Smooth muscle cell (in vitro differentiated cells): ENCODE results near the gene NCK1. TPM values are rescaled to one million over a fixed set of nuclear protein-coding genes. Genes with fewer than 3 reads are reported as not detected.

Experiments used
- DNase-seq: peaks from one replicate; lab custom pipeline; 2025; ENCODE audit not compliant: unreplicated experiment; lab: John Stamatoyannopoulos, UW
- H2AFZ ChIP-seq: fragments of 200-600 bp; sonication (generic); 2 replicates; pipeline ENCODE4 v1.6.0; 2016; ENCODE audit warnings: antibody characterized with exemption, low read depth, mild to moderate bottlenecking
- H3F3A ChIP-seq: fragments of 200-600 bp; sonication (generic); 2 replicates; pipeline ENCODE4 v1.6.0; 2017; ENCODE audit warnings: antibody characterized with exemption, low read depth
- H3K27ac ChIP-seq: fragments of 200-600 bp; sonication (generic); 2 replicates; pipeline ENCODE4 v1.5.1; 2016; ENCODE audit warnings: low read depth, mild to moderate bottlenecking
- H3K27me3 ChIP-seq: fragments of 200-600 bp; sonication (generic); 2 replicates; pipeline ENCODE4 v1.6.1; 2016; ENCODE audit warnings: low read depth, mild to moderate bottlenecking
- H3K36me3 ChIP-seq: fragments of 200-600 bp; sonication (generic); 2 replicates; pipeline ENCODE4 v1.5.1; 2016; ENCODE audit warnings: low read depth
- H3K4me1 ChIP-seq: fragments of 200-600 bp; sonication (generic); 2 replicates; pipeline ENCODE4 v1.5.1; 2016; ENCODE audit warnings: low read depth
- H3K4me2 ChIP-seq: fragments of 200-600 bp; sonication (generic); 2 replicates; pipeline ENCODE4 v1.6.0; 2016; ENCODE audit warnings: mild to moderate bottlenecking
- H3K4me3 ChIP-seq: fragments of 200-600 bp; sonication (generic); 2 replicates; pipeline ENCODE4 v1.5.1; 2016; ENCODE audit warnings: mild to moderate bottlenecking
- H3K79me2 ChIP-seq: fragments of 200-600 bp; sonication (generic); 2 replicates; pipeline ENCODE4 v1.6.0; 2016; ENCODE audit warnings: low read depth, mild to moderate bottlenecking
- H3K9ac ChIP-seq: fragments of 200-600 bp; sonication (generic); 2 replicates; pipeline ENCODE4 v1.6.0; 2016; ENCODE audit warnings: low read depth
- H3K9me3 ChIP-seq: fragments of 200-600 bp; sonication (generic); replicated peaks from 2 replicates; pipeline ENCODE4 v1.5.1; 2016; ENCODE audit warnings: low read depth
- H4K20me1 ChIP-seq: fragments of 200-600 bp; sonication (generic); 2 replicates; pipeline ENCODE4 v1.6.0; 2016; ENCODE audit warnings: low read depth
- WGBS: methylation state at CpG from one replicate; pipeline ENCODE4 v1.1.7; 2016; ENCODE audit warnings: low lambda C conversion rate; 5-methylcytosine and 5-hydroxymethylcytosine counted together
- polyA plus RNA-seq: library from polyadenylated mRNA; unstranded; fragments of >200 nt; fragmentation: Nextera tagmentation; extraction: Ambion mirVana; gene quantifications from 2 replicates; pipeline ENCODE4 v1.2.1, GENCODE V29; 2016
- total RNA-seq: library from RNA; depleted of rRNA; stranded (reverse); fragments of >200 nt; gene quantifications from 2 replicates; pipeline ENCODE4 v1.2.3, GENCODE V29; 2014
- TF ChIP-seq, protein P1 (sequence below): fragments of 200-600 bp; sonication (generic); IDR thresholded peaks from 2 replicates; pipeline ENCODE4 v1.5.1; 2017; ENCODE audit warnings: borderline replicate concordance, mild to moderate bottlenecking, antibody characterized with exemption; ENCODE audit not compliant: insufficient read depth, poor library complexity, severe bottlenecking

The NCK1 gene
- total and polyA plus RNA-seq, 2 experiments from 2014 or later = 21.1 to 41.8 TPM

- Histone ChIP-seq H3K27me3 (no peaks in the 10 kb centered on the region), H3K36me3 (no peaks in the 10 kb centered on the region), H3K9me3 (no peaks in the 10 kb centered on the region), H3F3A (no peaks in the 10 kb centered on the region), H4K20me1 (no peaks in the 10 kb centered on the region), H3K9ac (no peak overlapping the region), H3K4me1 (no peaks in the 10 kb centered on the region), H3K27ac (no peak overlapping the region), H3K79me2 (no peaks in the 10 kb centered on the region), H3K4me3 (no peak overlapping the region), H2AFZ (no peak overlapping the region), H3K4me2 (no peak overlapping the region)
- 87% methylated on average over 2 of the region's 2 CpGs for WGBS
- DNase-seq = no peak
- TF ChIP-seq, protein P1, sequence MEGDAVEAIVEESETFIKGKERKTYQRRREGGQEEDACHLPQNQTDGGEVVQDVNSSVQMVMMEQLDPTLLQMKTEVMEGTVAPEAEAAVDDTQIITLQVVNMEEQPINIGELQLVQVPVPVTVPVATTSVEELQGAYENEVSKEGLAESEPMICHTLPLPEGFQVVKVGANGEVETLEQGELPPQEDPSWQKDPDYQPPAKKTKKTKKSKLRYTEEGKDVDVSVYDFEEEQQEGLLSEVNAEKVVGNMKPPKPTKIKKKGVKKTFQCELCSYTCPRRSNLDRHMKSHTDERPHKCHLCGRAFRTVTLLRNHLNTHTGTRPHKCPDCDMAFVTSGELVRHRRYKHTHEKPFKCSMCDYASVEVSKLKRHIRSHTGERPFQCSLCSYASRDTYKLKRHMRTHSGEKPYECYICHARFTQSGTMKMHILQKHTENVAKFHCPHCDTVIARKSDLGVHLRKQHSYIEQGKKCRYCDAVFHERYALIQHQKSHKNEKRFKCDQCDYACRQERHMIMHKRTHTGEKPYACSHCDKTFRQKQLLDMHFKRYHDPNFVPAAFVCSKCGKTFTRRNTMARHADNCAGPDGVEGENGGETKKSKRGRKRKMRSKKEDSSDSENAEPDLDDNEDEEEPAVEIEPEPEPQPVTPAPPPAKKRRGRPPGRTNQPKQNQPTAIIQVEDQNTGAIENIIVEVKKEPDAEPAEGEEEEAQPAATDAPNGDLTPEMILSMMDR = no peak
These were observed 126.6 kb downstream of the NCK1 start for GRCh38 chr3:136988651-136989050.

DNA sequence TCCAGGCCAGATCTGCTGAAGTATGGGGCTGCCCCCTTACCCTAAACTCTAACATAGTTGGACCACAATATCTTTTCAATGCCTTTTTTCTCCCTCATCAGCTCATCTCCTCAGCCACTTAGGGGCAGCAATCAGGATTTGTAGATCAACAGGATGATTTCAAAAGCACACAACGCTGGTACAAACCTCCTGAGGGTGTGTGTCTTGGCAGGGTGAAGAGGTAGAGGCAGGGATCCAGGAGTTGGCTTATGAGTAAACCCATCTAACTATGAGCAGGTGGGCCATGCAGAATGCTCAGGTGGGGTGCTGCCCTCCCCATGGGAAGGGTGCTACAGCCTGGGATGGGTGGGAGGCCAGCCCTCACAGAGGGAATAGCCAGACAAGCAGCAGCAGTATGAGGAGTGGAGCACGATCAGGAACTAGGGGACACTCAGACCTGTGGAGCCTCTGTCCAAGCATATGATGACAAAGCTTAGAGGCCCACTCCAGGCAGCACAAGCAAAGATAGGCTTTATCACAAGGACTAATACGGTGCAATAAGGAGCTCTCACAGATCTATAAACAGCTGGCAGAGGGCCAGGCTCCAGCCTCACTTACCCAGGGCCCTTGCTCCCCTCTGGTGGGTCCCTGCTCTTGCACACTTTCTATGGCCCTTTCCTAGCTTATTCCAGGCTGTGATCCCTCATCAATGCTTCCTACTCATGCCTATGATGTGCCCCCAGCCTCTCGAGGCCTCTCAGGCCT, 127.9 kb downstream of the NCK1 start:
- Histone ChIP-seq H3K4me1 (no peaks in the 10 kb centered on the region), H3K9ac (no peak overlapping the region), H3K27me3 (no peaks in the 10 kb centered on the region), H3K79me2 (no peaks in the 10 kb centered on the region), H3K9me3 (no peaks in the 10 kb centered on the region), H2AFZ (no peak overlapping the region), H4K20me1 (no peaks in the 10 kb centered on the region), H3K4me3 (no peak overlapping the region), H3K27ac (no peak overlapping the region), H3K36me3 (no peaks in the 10 kb centered on the region), H3F3A (peaks cover 1% of the 10 kb centered on the region), H3K4me2 (no peak overlapping the region)
- TF ChIP-seq, protein P1 = no peak
- DNase-seq = no peak
- WGBS = 85% methylated on average over 4 of the region's 4 CpGs

DNA sequence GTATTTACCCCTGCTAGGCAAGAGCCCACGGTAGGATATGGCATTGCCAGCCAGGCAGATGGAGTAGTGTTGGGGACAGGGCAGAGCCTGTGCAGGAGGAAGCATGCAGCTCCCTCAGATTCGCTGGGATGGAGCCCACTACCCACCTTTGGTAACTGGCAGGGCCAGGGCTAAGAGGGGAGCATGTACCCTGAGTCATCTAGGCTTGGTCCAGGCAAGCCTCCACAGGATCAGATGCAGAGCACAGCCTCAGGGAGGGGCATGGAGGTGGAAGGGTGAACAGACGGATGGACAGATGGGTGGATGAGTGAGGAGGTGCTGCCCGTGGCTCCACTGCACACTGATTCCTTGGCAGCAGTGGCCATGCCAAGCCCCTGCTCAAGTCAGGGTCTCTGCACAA, 128.8 kb downstream of the NCK1 start:
- Histone ChIP-seq H3K9ac (no peak overlapping the region), H3K79me2 (no peaks in the 10 kb centered on the region), H3K36me3 (no peaks in the 10 kb centered on the region), H3K4me2 (no peak overlapping the region), H3K27me3 (no peaks in the 10 kb centered on the region), H3K9me3 (no peaks in the 10 kb centered on the region), H3F3A (peaks cover 6% of the 10 kb centered on the region), H3K27ac (no peak overlapping the region), H2AFZ (no peak overlapping the region), H4K20me1 (no peaks in the 10 kb centered on the region), H3K4me3 (no peak overlapping the region), H3K4me1 (no peaks in the 10 kb centered on the region)
- no peak for DNase-seq
- 99% methylated on average over 4 of the region's 4 CpGs for WGBS
- TF ChIP-seq, protein P1 = no peak

DNA sequence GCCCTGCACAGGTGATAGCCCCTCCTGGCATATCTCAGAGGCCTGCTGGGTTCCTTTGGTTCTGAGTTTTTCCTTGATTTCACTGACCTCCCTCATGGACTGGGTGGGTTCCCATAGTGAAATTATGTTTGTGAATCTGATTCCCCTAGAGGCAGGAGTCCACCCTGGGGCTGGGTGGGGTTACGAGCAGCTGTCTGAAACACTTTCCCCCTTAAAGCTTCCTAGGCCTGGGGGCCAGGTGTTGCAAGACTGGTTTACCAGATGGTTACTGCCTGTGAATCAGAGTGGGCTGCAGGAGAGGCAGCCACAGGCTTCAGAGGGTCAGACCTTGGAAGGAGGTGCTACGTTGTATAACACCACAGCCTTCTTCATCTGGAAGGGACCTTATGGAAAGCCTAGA, 130.1 kb downstream of the NCK1 start:
- H3K36me3 ChIP-seq = no peaks in the 10 kb centered on the region
- no peak overlapping the region for H3K4me3 ChIP-seq
- TF ChIP-seq, protein P1 = no peak
- no peaks in the 10 kb centered on the region for H3K9me3 ChIP-seq
- WGBS = 93% methylated on average over 2 of the region's 2 CpGs
- no peak for DNase-seq
- no peaks in the 10 kb centered on the region for H4K20me1 ChIP-seq
- H2AFZ ChIP-seq = no peak overlapping the region
- H3K4me2 ChIP-seq = no peak overlapping the region
- H3F3A ChIP-seq = peaks cover 6% of the 10 kb centered on the region
- H3K4me1 ChIP-seq = no peaks in the 10 kb centered on the region
- no peak overlapping the region for H3K9ac ChIP-seq
- no peaks in the 10 kb centered on the region for H3K27me3 ChIP-seq
- H3K27ac ChIP-seq = no peak overlapping the region
- no peaks in the 10 kb centered on the region for H3K79me2 ChIP-seq
